HG03439 (cell line): ENCODE measurements around the gene FBLN2.

ENCODE experiments used
- ATAC-seq: cut with Tn5 transposase; IDR thresholded peaks from one replicate; pipeline ENCODE4 v1.9.1; 2021; ENCODE audit warnings: mild to moderate bottlenecking, moderate library complexity; ENCODE audit not compliant: unreplicated experiment

Gene FBLN2

GRCh38 chr3:13577181-13578121 lies 28.5 kb downstream of the FBLN2 start:
- ATAC-seq, result no peak

DNA sequence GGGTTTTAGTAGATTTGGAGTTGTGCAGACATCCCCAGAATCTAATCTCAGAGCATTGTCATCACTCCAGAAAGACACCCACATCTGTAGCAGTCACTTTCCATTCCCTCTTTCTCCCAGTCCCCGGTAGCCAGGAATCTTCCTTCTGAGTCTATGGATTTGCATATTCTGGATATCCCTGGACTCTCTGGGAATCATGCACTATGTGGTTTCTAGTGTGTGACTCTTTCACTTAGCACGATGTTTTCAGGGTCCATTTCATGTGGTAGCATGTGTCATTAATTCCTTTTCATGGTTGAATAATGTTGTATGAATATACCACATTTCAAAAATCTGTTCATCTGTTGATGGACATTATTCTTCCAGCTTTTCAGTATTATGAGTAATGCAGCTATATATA lies 29.3 kb downstream of the FBLN2 start:
- no peak for ATAC-seq

- ATAC-seq, result no peak
Observed at GRCh38 chr3:13579063-13579462, 30.1 kb downstream of the FBLN2 start.

- no peak for ATAC-seq
Observed at GRCh38 chr3:13580256-13581023, 31.5 kb downstream of the FBLN2 start.

DNA sequence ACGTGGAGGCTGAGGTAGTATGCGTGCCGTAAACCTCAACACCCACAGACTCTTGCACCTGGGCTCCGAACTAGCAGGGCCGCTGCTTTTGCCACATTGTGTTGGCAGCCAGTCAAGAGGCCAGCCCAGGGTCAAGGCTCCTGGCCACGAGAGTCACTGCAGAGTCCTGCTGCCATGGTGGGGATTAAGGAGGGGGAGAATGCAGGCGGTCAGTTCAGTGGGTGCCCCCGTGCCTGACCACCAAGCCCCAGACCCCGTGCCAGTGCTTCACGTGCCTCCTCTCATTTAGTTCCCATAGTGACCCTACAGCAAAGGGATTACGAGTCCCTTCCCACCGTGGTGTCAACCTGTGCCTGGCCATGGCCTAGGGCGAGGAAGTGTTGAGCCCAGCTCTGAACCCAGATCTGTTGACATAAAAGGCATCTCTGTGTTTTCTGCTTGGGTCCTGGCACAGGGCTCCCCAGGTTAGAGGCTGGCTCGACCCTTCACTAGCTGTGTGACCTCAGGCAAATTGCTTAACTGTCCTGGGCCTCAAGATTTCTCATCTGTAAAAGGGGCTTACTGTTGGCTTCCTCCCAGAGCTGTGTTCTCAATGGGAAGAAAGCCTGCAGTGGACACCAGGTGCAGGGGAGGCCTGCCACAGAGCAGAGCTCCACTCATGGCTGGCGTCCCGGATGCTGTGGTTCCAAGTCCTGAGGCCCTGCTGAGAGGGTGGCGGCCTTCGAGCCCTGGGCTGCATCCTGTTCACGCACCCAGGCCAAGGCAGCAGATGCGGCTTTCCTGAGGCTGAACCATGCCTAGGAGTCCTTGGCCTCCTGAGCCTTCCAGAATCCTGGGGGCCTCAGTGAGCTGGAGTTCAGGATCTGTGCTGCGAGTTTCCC lies 32.8 kb downstream of the FBLN2 start:
- no peak for ATAC-seq

GRCh38 chr3:13582366-13583250 lies 33.7 kb downstream of the FBLN2 start:
- ATAC-seq, result no peak

DNA sequence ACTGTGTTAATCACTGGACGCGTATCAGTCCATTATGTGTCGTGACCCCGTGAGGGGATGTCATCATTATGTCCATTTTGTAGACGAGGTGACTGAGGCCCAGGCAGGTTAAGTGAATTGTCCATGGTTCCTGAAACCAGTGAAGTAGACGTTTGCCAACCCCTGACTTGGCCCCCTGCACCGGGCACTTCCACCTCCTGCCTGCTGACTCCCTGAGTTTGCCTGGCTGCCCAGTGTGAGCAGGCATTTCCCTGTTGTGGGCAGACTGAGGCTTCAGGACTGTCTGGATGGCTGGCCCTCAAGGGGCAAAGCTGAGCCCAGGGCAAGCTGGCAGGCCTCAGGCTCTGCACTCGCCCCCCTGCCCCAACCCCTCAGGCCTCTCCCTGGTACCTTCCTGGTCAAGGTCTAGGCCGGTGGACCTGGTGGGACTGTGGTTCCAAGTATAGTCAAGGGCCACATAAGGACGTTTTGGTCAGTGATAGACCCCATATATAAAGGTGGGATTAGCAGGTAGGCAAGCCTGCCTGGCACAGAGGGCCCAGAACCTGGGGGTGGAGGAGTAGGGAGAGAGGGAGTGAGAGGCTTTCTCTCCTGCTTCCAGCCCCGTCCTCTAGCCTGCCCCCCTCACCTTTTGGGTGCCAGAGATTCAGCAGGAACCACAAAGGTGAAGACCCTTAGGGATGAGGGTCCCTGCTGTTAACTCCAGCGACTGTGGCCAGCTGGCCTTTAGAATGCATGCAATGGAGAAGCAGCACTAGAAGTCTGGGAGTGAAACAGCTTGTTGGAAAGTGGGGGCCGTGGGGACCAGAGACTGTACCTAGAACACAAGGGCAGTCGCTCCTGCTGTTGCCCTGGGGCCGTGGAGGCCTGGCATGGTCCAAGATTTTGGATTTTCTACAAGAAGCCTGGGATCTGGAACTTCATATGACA lies 34.6 kb downstream of the FBLN2 start:
- no peak for ATAC-seq

- no peak for ATAC-seq
Observed at GRCh38 chr3:13584427-13584891, 35.5 kb downstream of the FBLN2 start.

GRCh38 chr3:13584901-13585300 lies 36.0 kb downstream of the FBLN2 start:
- ATAC-seq, result no peak

DNA sequence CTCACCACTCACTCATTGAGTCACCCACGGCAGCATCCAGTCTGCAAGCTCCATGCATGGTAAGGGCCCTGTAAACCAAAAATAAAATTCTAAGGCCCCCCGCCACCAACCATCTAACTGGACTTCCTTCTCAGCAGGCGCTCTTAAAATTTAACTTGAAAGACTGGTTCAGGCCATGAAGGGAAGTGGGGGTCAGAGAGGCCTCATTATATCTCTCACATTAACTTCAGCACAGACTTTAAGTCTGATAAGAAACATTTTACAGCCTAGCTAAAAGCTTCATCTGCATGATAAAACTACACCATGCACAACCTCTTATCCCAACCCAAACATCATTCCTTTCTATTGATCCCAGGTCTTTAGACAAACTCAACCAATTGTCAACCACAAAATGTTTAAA lies 38.5 kb downstream of the FBLN2 start:
- no peak for ATAC-seq

- ATAC-seq, result no peak
Observed at GRCh38 chr3:13588221-13588701, 39.3 kb downstream of the FBLN2 start.

DNA sequence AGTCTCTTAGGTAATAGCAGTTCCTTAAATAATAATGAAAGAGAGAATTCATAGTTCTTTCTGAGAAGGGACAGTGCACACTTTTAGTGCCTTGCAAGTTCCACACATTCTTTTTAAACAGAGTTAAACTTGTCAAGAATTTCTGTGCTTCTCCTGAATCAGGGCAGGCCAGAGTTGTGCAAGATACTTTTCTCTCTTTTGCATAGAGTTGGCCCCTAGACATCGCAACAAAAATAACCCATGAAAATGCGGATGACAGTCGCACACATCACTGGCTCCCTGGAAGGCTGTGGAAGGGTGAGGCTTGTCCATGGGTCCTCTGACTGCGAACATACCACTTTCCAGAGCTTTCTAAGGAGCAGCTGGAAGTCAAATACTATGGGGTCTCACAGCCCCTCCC lies 40.1 kb downstream of the FBLN2 start:
- ATAC-seq, result no peak

GRCh38 chr3:13590841-13591520 lies 42.1 kb downstream of the FBLN2 start:
- no peak for ATAC-seq

GRCh38 chr3:13593615-13594014 lies 44.7 kb downstream of the FBLN2 start:
- no peak for ATAC-seq

- no peak for ATAC-seq
Observed at GRCh38 chr3:13594146-13594545, 45.2 kb downstream of the FBLN2 start.

- no peak for ATAC-seq
Observed at GRCh38 chr3:13594991-13595421, 46.1 kb downstream of the FBLN2 start.

DNA sequence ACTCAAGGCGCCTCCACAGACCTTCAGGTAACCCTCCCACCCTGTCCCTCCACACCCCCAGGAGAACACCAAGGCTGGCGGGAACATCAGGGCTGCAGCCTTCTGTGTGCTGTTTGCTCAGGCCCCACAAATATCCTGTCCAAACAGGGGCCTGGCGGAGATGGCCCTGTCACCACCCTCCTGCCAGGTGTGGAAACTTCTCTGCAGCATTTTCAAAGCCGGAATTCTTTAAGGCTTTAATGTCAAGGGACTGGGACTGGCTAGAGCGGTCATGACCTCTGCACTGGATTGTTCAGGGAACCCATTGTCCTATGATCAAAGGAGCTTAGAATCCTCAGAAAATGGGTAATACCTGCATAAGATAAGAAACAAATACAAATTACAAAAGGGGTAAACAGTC lies 46.6 kb downstream of the FBLN2 start:
- ATAC-seq, result no peak
